Measurements from ENCODE around the gene CLK2. TPM values are rescaled to one million over a fixed set of nuclear protein-coding genes. Genes with fewer than 3 reads are reported as not detected.

CLK2 gene
- total and polyA plus RNA-seq, 2 of the 13 experiments (the other 11 are each of a cell fraction or from before 2014, with no cell fraction given): 20.1 to 73.5 TPM

- WGBS (ENCODE audit: low lambda C conversion rate): 49% methylated on average over 19 of the region's 27 CpGs
- no peaks in the 10 kb centered on the region; a peak in 1 of 5 replicates for H3K27me3 ChIP-seq (ENCODE audit: control insufficient read depth in 1 of 2, insufficient read depth in 2 of 2, low read length in 2 of 2)
- peaks cover 5% of the 10 kb centered on the region for H4K20me1 ChIP-seq (ENCODE audit: insufficient read depth, low read length)
- peaks cover 33% of the 10 kb centered on the region for H3K4me1 ChIP-seq (ENCODE audit: insufficient read depth, low read length)
- H2AFZ ChIP-seq (ENCODE audit: low read length): no peak overlapping the region
- ChIA-PET POLR2A (interaction anchor here (0.7 to 4.3 kb wide), 6 partner anchors 14 to 71 kb away, joined by 3 to 38 read pairs (median 8); partner anchors contain the start of genes CLK2, FDPS, PKLR and SCAMP3), CTCF (ENCODE audit: low intra/inter-chr PET ratio, low total read pairs) (interaction anchor here (1.1 to 4.5 kb wide), 2 partner anchors 47 to 70 kb away, joined by 3 to 71 read pairs; no protein-coding TSS in a partner anchor)
- ATAC-seq: no peak
- DNase-seq (ENCODE audit: low spot score): no peak
- intact Hi-C loops (cut with micrococcal nuclease; ENCODE audit: unreplicated experiment) (loop anchor here (5.0 kb wide), 3 partner anchors 45 to 270 kb away; partner anchors contain the start of genes HCN3, MTX1 and THBS3), in situ Hi-C loops (cut with HindIII; ENCODE audit: extremely low pct_ligation_motif_present, low pct_unique_long_range_greater_than_20kb) (no loop called here)
- BruUV-seq (replicated peaks): no TSS peak
- H3K27ac ChIP-seq (ENCODE audit: extremely low read length, insufficient read depth, low read length): peak overlapping the region; percentile 16
- peaks cover 6 to 27% of the 10 kb centered on the region in 2 experiments; a peak in 4 of 5 replicates for H3K36me3 ChIP-seq (replicated peaks in 1 of 2; ENCODE audit: control insufficient read depth in 1 of 2, insufficient read depth in 2 of 2, low read length in 2 of 2)
- H3K79me2 ChIP-seq (ENCODE audit: insufficient read depth, low read length): peaks cover 5% of the 10 kb centered on the region
- no peak for FAIRE-seq
- H3K9ac ChIP-seq (ENCODE audit: insufficient read depth, low read depth, low read length): 0 out of 2 replicates have a peak overlapping the region, but pooled peaks have one; percentile 16
- H3K4me2 ChIP-seq (ENCODE audit: low read depth, low read length): peak overlapping the region; percentile 80
- H3K4me3 ChIP-seq (replicated peaks in 1 of 3; ENCODE audit: insufficient read depth in 1 of 3, low read depth in 2 of 3, low read length in 3 of 3): peak overlapping the region; percentile 80 to 94 (median 81); a peak in 5 of 6 replicates
- no peaks in the 10 kb centered on the region for H3K9me3 ChIP-seq (ENCODE audit: low read length)
- no peak for TF ChIP-seq HMGXB4 (CRISPR knock-in tag; IDR thresholded peaks at IDR 0.05; ENCODE audit: borderline replicate concordance in 1 of 2, low read depth in 1 of 2)
- no peak for TF ChIP-seq ZFYVE20 (CRISPR knock-in tag; IDR thresholded peaks at IDR 0.05; ENCODE audit: borderline replicate concordance, low read depth)
- TF ChIP-seq AKAP8 (CRISPR knock-in tag; IDR thresholded peaks at IDR 0.05): peak; percentile 20; the same call in 1 of the 2 replicates
- TF ChIP-seq ISL2 (CRISPR knock-in tag; IDR thresholded peaks at IDR 0.05): no peak
- no peak for TF ChIP-seq RXRA (CRISPR knock-in tag; IDR thresholded peaks at IDR 0.05)
- peak; percentile 33; the same call in 1 of the 2 replicates for TF ChIP-seq ZFX (CRISPR knock-in tag; IDR thresholded peaks at IDR 0.05; ENCODE audit: low read depth)
- no peak for TF ChIP-seq MTF2 (CRISPR knock-in tag; IDR thresholded peaks at IDR 0.05; ENCODE audit: borderline replicate concordance)
- peak; percentile 78; the same call in 1 of the 2 replicates for TF ChIP-seq PRDM15 (CRISPR knock-in tag; IDR thresholded peaks at IDR 0.05)
- no peak for TF ChIP-seq ZNF501 (CRISPR knock-in tag; IDR thresholded peaks at IDR 0.05)
- 0 out of 2 replicates have a peak, but pooled peaks have one; percentile 46 for TF ChIP-seq IRF9 (CRISPR knock-in tag; IDR thresholded peaks at IDR 0.05; ENCODE audit: borderline replicate concordance)
- TF ChIP-seq KLF6 (CRISPR knock-in tag; IDR thresholded peaks at IDR 0.05): no peak
- TF ChIP-seq ZBTB14 (CRISPR knock-in tag; IDR thresholded peaks at IDR 0.05): no peak
- no peak for TF ChIP-seq AHR (CRISPR knock-in tag; IDR thresholded peaks at IDR 0.05)
- TF ChIP-seq ZNF30 (CRISPR knock-in tag; IDR thresholded peaks at IDR 0.05): no peak
These were observed 48.6 kb upstream of the CLK2 start for GRCh38 chr1:155321639-155322503.

All from HepG2 (cell line).